GM12892 (cell line): ENCODE results near the gene MEIS3.
"Not testable (repeated sequence)": the region's sequence is repeated elsewhere in the genome, so short reads cannot be mapped to it uniquely, and the experiment has no call there.

ENCODE experiments used
- POLR2A ChIP-seq: IDR thresholded peaks from 2 replicates; pipeline ENCODE4 v1.6.1; 2011; ENCODE audit warnings: low read depth, low read length, control low read depth
- POLR2AphosphoS5 ChIP-seq: IDR thresholded peaks from 2 replicates; pipeline ENCODE4 v1.6.1; 2011; ENCODE audit warnings: low read depth, low read length, control low read depth
- TAF1 ChIP-seq: IDR thresholded peaks from 2 replicates; pipeline ENCODE4 v1.6.1; 2011; ENCODE audit warnings: low read depth, mild to moderate bottlenecking, control low read depth, low read length, borderline replicate concordance

DNA sequence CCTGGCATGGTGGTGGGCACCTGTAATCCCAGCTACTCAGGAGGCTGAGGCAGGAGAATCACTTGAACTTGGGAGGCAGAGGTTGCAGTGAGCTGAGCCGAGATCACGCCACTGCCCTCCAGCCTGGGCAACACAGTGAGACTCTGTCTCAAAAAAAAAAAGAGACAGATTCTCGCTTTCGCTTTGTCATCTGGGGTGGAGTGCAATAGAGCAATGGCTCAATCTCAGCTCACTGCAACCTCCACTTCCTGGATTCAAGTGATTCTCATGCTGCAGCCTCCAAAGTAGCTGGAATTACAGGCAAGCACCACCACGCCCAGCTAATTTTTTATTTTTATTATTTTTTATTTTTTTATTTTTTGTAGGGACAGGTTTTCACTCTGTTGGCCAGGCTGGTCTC is 30.6 kb downstream of the MEIS3 start:
- not testable (repeated sequence) for TF ChIP-seq POLR2A, POLR2AphosphoS5, TAF1
